Astrocyte (in vitro differentiated cells and primary cell): ENCODE measurements around the gene SPTAN1. TPM values are rescaled to one million over a fixed set of nuclear protein-coding genes. Genes with fewer than 3 reads are reported as not detected.

Experiments
- DNase-seq: peaks from one replicate; pipeline ENCODE4 v3.0.0-alpha.2; 2010; ENCODE audit warnings: low read depth
- FAIRE-seq: peaks from 2 replicates; lab custom pipeline; 2011; peaks lifted over from hg19 to GRCh38; lab: Jason Lieb, UNC
- H2AFZ ChIP-seq: 2 replicates; pipeline ENCODE4 v1.6.0; 2012; ENCODE audit warnings: low read depth, low read length, inconsistent platforms
- H3K27ac ChIP-seq: 2 replicates; pipeline ENCODE4 v1.5.1; 2011; ENCODE audit warnings: low read depth, low read length, inconsistent platforms
- H3K27me3 ChIP-seq: 2 replicates; pipeline ENCODE4 v1.6.0; 2011; ENCODE audit warnings: low read length, inconsistent platforms; ENCODE audit not compliant: insufficient read depth
- H3K36me3 ChIP-seq: 2 replicates; pipeline ENCODE4 v1.5.1; 2011; ENCODE audit warnings: low read length, inconsistent platforms; ENCODE audit not compliant: insufficient read depth
- H3K4me1 ChIP-seq: 2 replicates; pipeline ENCODE4 v1.5.1; 2011; ENCODE audit warnings: low read length, inconsistent platforms; ENCODE audit not compliant: insufficient read depth
- H3K4me2 ChIP-seq: 2 replicates; pipeline ENCODE4 v1.6.0; 2012; ENCODE audit warnings: low read length, inconsistent platforms
- H3K4me3 ChIP-seq: 2 replicates; pipeline ENCODE4 v1.5.1; 2011; ENCODE audit warnings: low read depth, mild to moderate bottlenecking, low read length, inconsistent platforms; ENCODE audit not compliant: insufficient read depth
- H3K79me2 ChIP-seq: 2 replicates; pipeline ENCODE4 v1.6.0; 2012; ENCODE audit warnings: mild to moderate bottlenecking, low read length, inconsistent platforms; ENCODE audit not compliant: insufficient read depth
- H3K9ac ChIP-seq: 2 replicates; pipeline ENCODE4 v1.6.0; 2012; ENCODE audit warnings: mild to moderate bottlenecking, low read length, inconsistent platforms
- H3K9me3 ChIP-seq: 2 replicates; pipeline ENCODE4 v1.5.1; 2012; ENCODE audit warnings: low read depth, mild to moderate bottlenecking, low read length, inconsistent platforms; ENCODE audit not compliant: insufficient read depth
- H4K20me1 ChIP-seq: 2 replicates; pipeline ENCODE4 v1.6.0; 2012; ENCODE audit warnings: low read length, inconsistent platforms; ENCODE audit not compliant: insufficient read depth
- H3K27ac Mint-ChIP-seq: one replicate; pipeline ENCODE4 v1.8.0; 2021; ENCODE audit warnings: mild to moderate bottlenecking, mixed read lengths; ENCODE audit not compliant: unreplicated experiment
- H3K27me3 Mint-ChIP-seq: one replicate; pipeline ENCODE4 v1.8.0; 2021; ENCODE audit warnings: low read depth, mixed read lengths; ENCODE audit not compliant: unreplicated experiment
- H3K36me3 Mint-ChIP-seq: one replicate; pipeline ENCODE4 v1.8.0; 2021; ENCODE audit warnings: low read depth, mixed read lengths; ENCODE audit not compliant: unreplicated experiment
- H3K4me1 Mint-ChIP-seq: one replicate; pipeline ENCODE4 v1.8.0; 2021; ENCODE audit warnings: low read depth, mixed read lengths; ENCODE audit not compliant: unreplicated experiment
- H3K4me3 Mint-ChIP-seq: one replicate; pipeline ENCODE4 v1.8.0; 2021; ENCODE audit warnings: mild to moderate bottlenecking, moderate library complexity, mixed read lengths; ENCODE audit not compliant: unreplicated experiment
- H3K9me3 Mint-ChIP-seq: one replicate; pipeline ENCODE4 v1.8.0; 2021; ENCODE audit warnings: mild to moderate bottlenecking, mixed read lengths; ENCODE audit not compliant: unreplicated experiment
- CTCF ChIP-seq: IDR thresholded peaks from 2 replicates; pipeline ENCODE4 v1.5.1; 2011; ENCODE audit warnings: low read depth, mild to moderate bottlenecking, inconsistent platforms, low read length, moderate library complexity; ENCODE audit not compliant: insufficient read depth
- EZH2 ChIP-seq: IDR thresholded peaks from 2 replicates; pipeline ENCODE4 v1.6.1; 2012; ENCODE audit warnings: mild to moderate bottlenecking, low read length, inconsistent platforms; ENCODE audit not compliant: insufficient read depth
- total RNA-seq: library from RNA; stranded (reverse); gene quantifications from 2 replicates; pipeline ENCODE4 v1.2.1, GENCODE V29; 2021

Gene SPTAN1
- total RNA-seq, 1 donor from 2014 or later = 604 TPM

- H3K27ac Mint-ChIP-seq = peak overlapping the region; percentile 26
- no peaks in the 10 kb centered on the region for H3K4me1 ChIP-seq
- no peaks in the 10 kb centered on the region for H3K27me3 ChIP-seq
- no peak overlapping the region for H3K9ac ChIP-seq
- no peak overlapping the region for H3K4me2 ChIP-seq
- peaks cover 29% of the 10 kb centered on the region for H3K36me3 Mint-ChIP-seq
- H3K27ac ChIP-seq = no peak overlapping the region
- FAIRE-seq (no peak), DNase-seq (no peak)
- H3K4me3 Mint-ChIP-seq = no peak overlapping the region
- peaks cover 57% of the 10 kb centered on the region for H3K36me3 ChIP-seq
- no peak overlapping the region for H3K4me3 ChIP-seq
- H3K4me1 Mint-ChIP-seq = peaks cover 4% of the 10 kb centered on the region
- H3K9me3 Mint-ChIP-seq = no peaks in the 10 kb centered on the region
- H2AFZ ChIP-seq = no peak overlapping the region
- peaks cover 12% of the 10 kb centered on the region for H3K79me2 ChIP-seq
- H3K9me3 ChIP-seq = no peaks in the 10 kb centered on the region
- H3K27me3 Mint-ChIP-seq = no peaks in the 10 kb centered on the region
- H4K20me1 ChIP-seq = peaks cover 72% of the 10 kb centered on the region
- TF ChIP-seq CTCF (no peak), EZH2 (no peak)
Observed at GRCh38 chr9:128628471-128629048, 76.2 kb downstream of the SPTAN1 start.

GRCh38 chr9:128629136-128629535 lies 76.7 kb downstream of the SPTAN1 start:
- H3K4me1 Mint-ChIP-seq = peaks cover 4% of the 10 kb centered on the region
- no peaks in the 10 kb centered on the region for H3K27me3 Mint-ChIP-seq
- FAIRE-seq (no peak), DNase-seq (no peak)
- Histone ChIP-seq H3K79me2 (peaks cover 12% of the 10 kb centered on the region), H3K4me3 (no peak overlapping the region), H4K20me1 (peaks cover 74% of the 10 kb centered on the region), H3K27ac (no peak overlapping the region), H3K9ac (no peak overlapping the region), H3K4me2 (no peak overlapping the region), H3K36me3 (peaks cover 59% of the 10 kb centered on the region), H3K9me3 (no peaks in the 10 kb centered on the region), H3K27me3 (no peaks in the 10 kb centered on the region), H3K4me1 (no peaks in the 10 kb centered on the region), H2AFZ (no peak overlapping the region)
- H3K27ac Mint-ChIP-seq = peak overlapping the region; percentile 26
- peaks cover 29% of the 10 kb centered on the region for H3K36me3 Mint-ChIP-seq
- H3K9me3 Mint-ChIP-seq = no peaks in the 10 kb centered on the region
- no peak overlapping the region for H3K4me3 Mint-ChIP-seq
- TF ChIP-seq CTCF (no peak), EZH2 (no peak)

- no peaks in the 10 kb centered on the region for H3K9me3 ChIP-seq
- Mint-ChIP-seq H3K9me3 (no peaks in the 10 kb centered on the region), H3K4me1 (peaks cover 4% of the 10 kb centered on the region), H3K4me3 (no peak overlapping the region), H3K27ac (peak overlapping the region; percentile 72), H3K27me3 (no peaks in the 10 kb centered on the region), H3K36me3 (peaks cover 26% of the 10 kb centered on the region)
- no peak overlapping the region for H3K27ac ChIP-seq
- DNase-seq (no peak), FAIRE-seq (no peak)
- peaks cover 12% of the 10 kb centered on the region for H3K79me2 ChIP-seq
- no peaks in the 10 kb centered on the region for H3K27me3 ChIP-seq
- no peak overlapping the region for H3K9ac ChIP-seq
- no peak overlapping the region for H2AFZ ChIP-seq
- H4K20me1 ChIP-seq = peaks cover 74% of the 10 kb centered on the region
- H3K4me1 ChIP-seq = peaks cover 4% of the 10 kb centered on the region
- peaks cover 50% of the 10 kb centered on the region for H3K36me3 ChIP-seq
- no peak overlapping the region for H3K4me3 ChIP-seq
- TF ChIP-seq EZH2 (no peak), CTCF (no peak)
- H3K4me2 ChIP-seq = no peak overlapping the region
Observed at GRCh38 chr9:128629852-128630545, 77.6 kb downstream of the SPTAN1 start.
